ENCODE data around the gene PDZRN3.

Gene PDZRN3

DNA sequence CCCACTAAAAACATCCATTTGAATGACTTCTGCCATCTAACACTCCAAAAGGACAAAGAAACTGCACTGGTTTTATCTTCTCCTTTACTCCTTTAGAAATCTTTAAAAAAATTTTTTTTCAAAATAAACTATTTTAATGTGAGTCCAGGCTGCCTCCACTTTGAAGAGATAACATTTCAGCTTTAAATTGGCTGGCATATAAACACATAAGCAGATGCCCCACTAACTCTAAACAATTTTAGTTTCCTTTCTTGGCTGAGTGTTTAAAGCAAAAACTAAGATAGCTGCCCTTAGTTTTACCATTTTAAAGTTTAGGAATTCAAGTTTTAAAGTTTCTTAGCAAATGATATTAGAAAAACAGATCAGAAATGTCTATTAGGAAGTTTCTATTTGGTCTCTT lies 39.9 kb downstream of the PDZRN3 start:
- no peak overlapping the region for H3K4me3 ChIP-seq (ENCODE audit: low read depth, low read length)
- DNase-seq (ENCODE audit: low read depth): no peak
- TF ChIP-seq, protein P1, sequence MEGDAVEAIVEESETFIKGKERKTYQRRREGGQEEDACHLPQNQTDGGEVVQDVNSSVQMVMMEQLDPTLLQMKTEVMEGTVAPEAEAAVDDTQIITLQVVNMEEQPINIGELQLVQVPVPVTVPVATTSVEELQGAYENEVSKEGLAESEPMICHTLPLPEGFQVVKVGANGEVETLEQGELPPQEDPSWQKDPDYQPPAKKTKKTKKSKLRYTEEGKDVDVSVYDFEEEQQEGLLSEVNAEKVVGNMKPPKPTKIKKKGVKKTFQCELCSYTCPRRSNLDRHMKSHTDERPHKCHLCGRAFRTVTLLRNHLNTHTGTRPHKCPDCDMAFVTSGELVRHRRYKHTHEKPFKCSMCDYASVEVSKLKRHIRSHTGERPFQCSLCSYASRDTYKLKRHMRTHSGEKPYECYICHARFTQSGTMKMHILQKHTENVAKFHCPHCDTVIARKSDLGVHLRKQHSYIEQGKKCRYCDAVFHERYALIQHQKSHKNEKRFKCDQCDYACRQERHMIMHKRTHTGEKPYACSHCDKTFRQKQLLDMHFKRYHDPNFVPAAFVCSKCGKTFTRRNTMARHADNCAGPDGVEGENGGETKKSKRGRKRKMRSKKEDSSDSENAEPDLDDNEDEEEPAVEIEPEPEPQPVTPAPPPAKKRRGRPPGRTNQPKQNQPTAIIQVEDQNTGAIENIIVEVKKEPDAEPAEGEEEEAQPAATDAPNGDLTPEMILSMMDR (IDR thresholded peaks at IDR 0.05; ENCODE audit: insufficient read depth, low read depth, low read length, missing control alignments): no peak

DNA sequence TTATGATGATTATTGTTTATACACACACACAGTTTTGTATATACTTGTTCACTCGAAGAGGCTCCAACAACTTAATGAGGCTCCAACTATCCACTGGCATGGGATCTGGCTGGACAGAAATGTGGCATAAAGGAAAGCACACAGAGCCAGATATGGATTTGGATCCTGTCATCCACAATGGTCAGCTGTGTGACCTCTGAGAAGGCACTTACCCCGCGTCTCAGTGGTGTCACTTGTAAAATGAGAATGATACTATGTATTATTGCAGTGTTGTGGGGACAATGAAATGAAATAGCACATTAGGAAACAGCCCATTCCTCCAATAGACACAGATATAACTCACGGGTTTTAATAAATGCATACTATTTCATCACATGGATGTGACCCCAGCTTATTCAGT lies 42.2 kb downstream of the PDZRN3 start:
- TF ChIP-seq, protein P1 (IDR thresholded peaks at IDR 0.05; ENCODE audit: insufficient read depth, low read depth, low read length, missing control alignments): no peak
- no peak for DNase-seq (ENCODE audit: low read depth)
- H3K4me3 ChIP-seq (ENCODE audit: low read depth, low read length): no peak overlapping the region

DNA sequence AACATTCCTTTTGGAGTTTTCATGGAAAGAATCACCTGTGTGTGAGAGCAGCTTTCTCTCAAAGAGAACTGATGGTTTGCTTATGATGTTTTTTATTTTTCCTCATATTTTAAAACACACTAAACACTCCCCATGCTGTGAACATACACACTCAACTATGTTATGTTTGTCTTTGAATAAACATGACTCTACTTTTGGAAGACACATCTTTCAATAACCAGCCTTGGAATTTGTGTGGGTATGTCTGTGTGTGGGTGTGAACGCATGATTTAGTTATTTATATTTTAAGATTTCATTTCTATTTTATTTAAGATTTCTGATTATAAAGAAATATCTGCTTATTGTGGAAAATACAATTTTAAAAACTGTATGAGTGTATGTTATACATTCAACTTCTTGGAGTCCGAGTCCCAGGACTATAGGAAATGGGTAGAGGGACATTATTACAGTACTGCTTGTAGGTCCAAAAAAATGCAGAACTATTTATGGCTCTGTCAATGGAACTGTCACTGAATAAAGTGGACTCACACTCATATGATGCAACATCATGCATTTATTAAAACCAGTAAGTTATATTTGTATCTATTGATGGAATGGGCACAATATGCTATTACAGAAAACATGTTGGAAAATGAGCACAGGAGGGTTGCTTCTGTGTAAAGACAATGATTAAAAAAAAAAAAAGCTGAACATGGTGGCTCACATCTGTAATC lies 43.5 kb downstream of the PDZRN3 start:
- H3K4me3 ChIP-seq (ENCODE audit: low read depth, low read length): no peak overlapping the region
- TF ChIP-seq, protein P1 (IDR thresholded peaks at IDR 0.05; ENCODE audit: insufficient read depth, low read depth, low read length, missing control alignments): no peak
- no peak for DNase-seq (ENCODE audit: low read depth)

DNA sequence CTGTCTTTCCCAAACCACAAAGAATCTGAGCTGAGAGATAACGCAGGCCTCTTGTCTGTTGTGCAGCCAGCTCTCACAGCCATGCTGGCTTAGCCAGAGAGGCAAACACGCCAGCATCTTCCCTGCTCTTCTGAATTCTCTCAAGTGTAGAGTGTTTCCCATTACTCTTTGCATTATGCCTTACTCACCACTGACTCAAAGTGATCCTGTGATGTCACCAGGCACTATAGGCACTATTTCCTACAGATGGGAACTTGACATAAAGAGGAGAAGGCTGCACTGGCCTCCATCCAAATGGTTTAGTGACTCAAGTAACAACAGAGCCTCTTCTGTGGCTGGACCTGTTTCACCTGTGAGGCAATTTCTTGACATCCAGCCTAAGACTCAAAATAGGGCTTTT lies 44.4 kb downstream of the PDZRN3 start:
- TF ChIP-seq, protein P1 (IDR thresholded peaks at IDR 0.05; ENCODE audit: insufficient read depth, low read depth, low read length, missing control alignments): no peak
- no peak overlapping the region for H3K4me3 ChIP-seq (ENCODE audit: low read depth, low read length)
- peak; percentile 5 for DNase-seq (ENCODE audit: low read depth)

DNA sequence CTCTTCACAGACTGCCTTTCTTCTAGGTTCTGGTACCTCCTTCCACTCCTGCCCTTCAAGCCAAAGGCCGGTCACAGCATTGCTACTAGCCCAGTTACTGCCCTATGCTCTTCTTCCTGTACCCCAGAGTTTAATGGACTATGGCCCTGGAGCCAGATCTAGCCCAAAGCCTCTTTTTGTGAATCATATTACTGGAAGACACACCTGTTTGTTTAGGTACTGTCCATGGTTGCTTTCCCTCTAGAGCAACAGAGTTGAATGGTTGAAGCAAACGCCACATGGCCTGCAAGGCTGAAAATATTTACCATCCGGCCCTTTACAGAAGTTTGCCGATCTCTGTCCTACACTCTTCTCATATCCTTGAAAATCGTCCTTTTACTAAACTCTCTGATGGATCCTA lies 47.0 kb downstream of the PDZRN3 start:
- TF ChIP-seq, protein P1 (IDR thresholded peaks at IDR 0.05; ENCODE audit: insufficient read depth, low read depth, low read length, missing control alignments): no peak
- H3K4me3 ChIP-seq (ENCODE audit: low read depth, low read length): no peak overlapping the region
- no peak for DNase-seq (ENCODE audit: low read depth)

DNA sequence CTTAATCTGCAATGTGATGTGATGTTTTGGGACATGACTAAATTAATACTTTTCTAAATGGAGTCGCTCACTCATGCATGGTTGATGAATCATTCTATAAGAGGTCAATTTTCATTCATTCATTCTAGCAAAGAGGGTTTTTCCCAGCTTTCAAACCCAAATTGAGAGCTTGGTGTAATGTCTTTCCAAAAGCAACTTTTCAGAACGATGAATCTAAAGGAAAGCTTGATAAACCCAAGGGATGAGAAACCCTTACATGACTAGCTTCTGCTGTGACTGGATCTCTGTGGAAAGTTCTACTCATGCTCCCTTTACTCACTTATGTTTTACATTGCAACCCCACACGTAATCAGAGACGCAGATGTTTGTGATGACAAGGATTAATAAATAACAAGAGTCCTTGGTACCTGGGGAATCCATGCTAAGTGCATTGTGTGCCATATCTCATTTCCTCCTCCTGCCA lies 47.7 kb downstream of the PDZRN3 start:
- DNase-seq (ENCODE audit: low read depth): no peak

More for the DNA sequence above, 47.7 kb downstream of the PDZRN3 start:
- H3K4me3 ChIP-seq (ENCODE audit: low read depth, low read length): no peak overlapping the region
- TF ChIP-seq, protein P1 (IDR thresholded peaks at IDR 0.05; ENCODE audit: insufficient read depth, low read depth, low read length, missing control alignments): no peak

Data from GM12865 (cell line).